ENCODE measurements around the gene WSCD2. TPM values are rescaled to one million over a fixed set of nuclear protein-coding genes. Genes with fewer than 3 reads are reported as not detected.

The WSCD2 gene
- total RNA-seq, 2 donors from 2014 or later: 0.15 to 0.74 TPM

GRCh38 chr12:108252523-108252922, 123.4 kb downstream of the WSCD2 start:
- intact Hi-C loops (cut with DNase I): no loop called here
- no peak overlapping the region for H3K27ac ChIP-seq

DNA sequence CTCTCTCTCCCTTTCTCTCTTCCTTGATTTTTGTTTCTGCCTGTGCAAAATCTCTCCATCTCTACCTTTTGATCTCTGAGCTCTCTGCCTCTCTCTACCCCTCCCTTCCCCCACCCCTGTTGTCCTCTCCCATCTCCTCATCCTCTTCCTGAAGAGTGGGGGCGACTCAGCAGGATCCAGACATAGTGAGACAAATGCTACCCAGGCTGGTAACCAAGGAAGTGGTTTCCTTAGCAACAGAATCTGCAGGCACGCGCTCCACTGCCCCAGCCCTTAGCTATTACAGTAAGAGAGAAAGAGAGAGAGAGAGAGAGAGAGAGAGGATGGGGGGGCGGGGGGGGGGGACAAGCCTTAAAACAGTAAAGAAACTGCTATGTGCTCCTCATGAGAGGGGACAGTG, 124.5 kb downstream of the WSCD2 start:
- no peak overlapping the region for H3K4me3 ChIP-seq
- H3K27ac ChIP-seq: no peak overlapping the region
- intact Hi-C loops (cut with DNase I): no loop called here
- H3K9me3 ChIP-seq: no peaks in the 10 kb centered on the region
- TF ChIP-seq CTCF (IDR thresholded peaks at IDR 0.05): no peak
- no peak for DNase-seq
- no peaks in the 10 kb centered on the region for H3K27me3 ChIP-seq
- H3K36me3 ChIP-seq: no peaks in the 10 kb centered on the region
- H3K4me1 ChIP-seq: no peaks in the 10 kb centered on the region
- H3K9ac ChIP-seq (ENCODE audit: low read depth in 2 of 2, low read length in 2 of 2): no peak overlapping the region

More at GRCh38 chr12:108252523-108252922, 123.4 kb downstream of the WSCD2 start:
- Histone ChIP-seq H3K27me3 (no peaks in the 10 kb centered on the region), H3K9me3 (no peaks in the 10 kb centered on the region), H3K36me3 (no peaks in the 10 kb centered on the region), H3K4me1 (no peaks in the 10 kb centered on the region), H3K4me3 (no peak overlapping the region), H3K9ac (ENCODE audit: low read depth in 2 of 2, low read length in 2 of 2) (no peak overlapping the region)
- DNase-seq: no peak
- TF ChIP-seq CTCF (IDR thresholded peaks at IDR 0.05): no peak

GRCh38 chr12:108254030-108254429, 124.9 kb downstream of the WSCD2 start:
- H3K4me1 ChIP-seq: no peaks in the 10 kb centered on the region
- no peak for DNase-seq
- TF ChIP-seq CTCF (IDR thresholded peaks at IDR 0.05): no peak
- H3K36me3 ChIP-seq: no peaks in the 10 kb centered on the region
- H3K4me3 ChIP-seq: no peak overlapping the region
- no peak overlapping the region for H3K9ac ChIP-seq (ENCODE audit: low read depth in 2 of 2, low read length in 2 of 2)
- H3K27me3 ChIP-seq: no peaks in the 10 kb centered on the region
- no peak overlapping the region for H3K27ac ChIP-seq
- intact Hi-C loops (cut with DNase I): no loop called here
- no peaks in the 10 kb centered on the region for H3K9me3 ChIP-seq

DNA sequence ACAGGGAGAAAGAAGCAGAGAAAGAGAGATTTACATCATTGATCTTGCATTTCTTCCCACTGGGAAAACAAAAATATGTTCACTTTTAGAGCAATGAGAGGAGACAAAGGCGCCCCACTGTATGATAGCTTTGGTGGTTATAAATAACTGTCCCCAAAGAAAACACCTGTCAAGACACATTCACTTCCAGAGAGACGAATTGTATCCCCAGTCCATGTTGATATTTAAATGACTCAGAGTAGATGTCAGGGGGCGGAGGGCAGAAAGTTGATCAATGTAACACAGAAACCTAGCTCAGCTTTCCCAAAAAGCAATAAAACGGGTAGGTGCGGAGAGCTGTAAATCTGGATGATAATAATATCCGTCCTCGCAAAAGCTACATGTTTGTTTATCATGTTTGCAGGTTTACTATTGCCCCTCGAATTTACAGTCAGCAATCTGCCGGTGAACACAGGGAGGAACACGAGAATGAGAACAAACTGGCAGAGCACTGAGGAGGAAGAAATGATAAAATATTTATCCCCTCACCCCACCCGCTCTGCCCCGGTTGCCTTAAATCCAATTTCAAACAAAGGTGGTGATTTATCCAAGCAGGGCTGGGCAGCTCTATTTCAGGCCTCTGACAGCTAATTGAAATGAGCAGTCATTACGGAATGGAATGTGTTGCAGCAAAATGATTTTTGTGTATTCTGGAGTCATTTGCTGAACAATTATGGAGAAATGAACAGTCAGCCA, 125.6 kb downstream of the WSCD2 start:
- intact Hi-C loops (cut with DNase I): no loop called here

GRCh38 chr12:108255252-108255602, 126.1 kb downstream of the WSCD2 start:
- no peak for DNase-seq
- H3K9me3 ChIP-seq: no peaks in the 10 kb centered on the region
- H3K9ac ChIP-seq (ENCODE audit: low read depth in 2 of 2, low read length in 2 of 2): no peak overlapping the region
- TF ChIP-seq CTCF (IDR thresholded peaks at IDR 0.05): no peak
- intact Hi-C loops (cut with DNase I): no loop called here
- no peaks in the 10 kb centered on the region for H3K4me1 ChIP-seq
- H3K27ac ChIP-seq: no peak overlapping the region
- H3K36me3 ChIP-seq: no peaks in the 10 kb centered on the region
- H3K4me3 ChIP-seq: no peak overlapping the region
- H3K27me3 ChIP-seq: no peaks in the 10 kb centered on the region

More for the DNA sequence above, 125.6 kb downstream of the WSCD2 start:
- DNase-seq: no peak
- Histone ChIP-seq H3K36me3 (no peaks in the 10 kb centered on the region), H3K9me3 (no peaks in the 10 kb centered on the region), H3K4me3 (no peak overlapping the region), H3K27me3 (no peaks in the 10 kb centered on the region), H3K9ac (ENCODE audit: low read depth in 2 of 2, low read length in 2 of 2) (no peak overlapping the region), H3K27ac (no peak overlapping the region), H3K4me1 (no peaks in the 10 kb centered on the region)
- TF ChIP-seq CTCF (IDR thresholded peaks at IDR 0.05): no peak

Data from colonic mucosa (tissue), 4 donors.